Urinary bladder (tissue), 4 donors: ENCODE results near the gene CYP3A5. TPM values are rescaled to one million over a fixed set of nuclear protein-coding genes. Genes with fewer than 3 reads are reported as not detected.
"Not testable (repeated sequence)": the region's sequence is repeated elsewhere in the genome, so short reads cannot be mapped to it uniquely, and the experiment has no call there.

Experiments
- DNase-seq: peaks from one replicate; pipeline ENCODE4 v3.0.0-alpha.2; 2015; ENCODE audit errors: extremely low spot score
- H3K27ac ChIP-seq: one replicate; pipeline ENCODE4 v1.5.1; 2013; ENCODE audit warnings: low read depth, mild to moderate bottlenecking, moderate library complexity
- H3K36me3 ChIP-seq: one replicate; pipeline ENCODE4 v1.6.1; 2013; ENCODE audit warnings: mild to moderate bottlenecking, moderate library complexity; ENCODE audit not compliant: insufficient read depth
- H3K4me1 ChIP-seq: one replicate; pipeline ENCODE4 v1.6.1; 2013; ENCODE audit warnings: mild to moderate bottlenecking, moderate library complexity; ENCODE audit not compliant: insufficient read depth
- H3K4me3 ChIP-seq: one replicate; pipeline ENCODE4 v1.5.1; 2013; ENCODE audit warnings: low read depth, low read length
- WGBS: extraction: QIAGEN DNeasy Blood & Tissue Kit; methylation state at CpG from one replicate; pipeline ENCODE4 v1.1.7; 2013; 5-methylcytosine and 5-hydroxymethylcytosine counted together
- polyA plus RNA-seq: library from polyadenylated mRNA; stranded (reverse); fragments of 200-250 nt; gene quantifications from one replicate; pipeline ENCODE4 v1.2.3, GENCODE V29; 2013
- total RNA-seq: library from RNA; depleted of rRNA; stranded (reverse); fragments of >200 nt; gene quantifications from one replicate; pipeline ENCODE4 v1.2.3, GENCODE V29; 2014
- donor health status: healthy with polysubstance abuse.
- donor health status: healthy.

Gene CYP3A5
- total and polyA plus RNA-seq, 2 donors: 7.1 to 29.9 TPM

GRCh38 chr7:99694201-99694911 is 14.6 kb upstream of the CYP3A5 start:
- DNase-seq: no peak

GRCh38 chr7:99693427-99694200 is 13.8 kb upstream of the CYP3A5 start:
- WGBS: 40% methylated on average over 9 of the region's 9 CpGs
- Histone ChIP-seq H3K4me3 (no peak overlapping the region), H3K4me1 (no peaks in the 10 kb centered on the region), H3K27ac (no peak overlapping the region), H3K36me3 (no peaks in the 10 kb centered on the region)
- no peak for DNase-seq

More at GRCh38 chr7:99694201-99694911, 14.6 kb upstream of the CYP3A5 start:
- H3K36me3 ChIP-seq: no peaks in the 10 kb centered on the region
- H3K4me1 ChIP-seq: no peaks in the 10 kb centered on the region
- H3K27ac ChIP-seq: no peak overlapping the region
- no peak overlapping the region for H3K4me3 ChIP-seq
- 81% methylated on average over 5 of the region's 5 CpGs for WGBS

- Histone ChIP-seq H3K27ac (no peak overlapping the region), H3K36me3 (no peaks in the 10 kb centered on the region), H3K4me1 (no peaks in the 10 kb centered on the region), H3K4me3 (no peak overlapping the region)
- DNase-seq: no peak
- 38% methylated on average over 5 of the region's 5 CpGs for WGBS
These were observed 13.3 kb upstream of the CYP3A5 start for GRCh38 chr7:99693100-99693426.

- WGBS: 86% methylated on average over 6 of the region's 6 CpGs
These were observed 12.8 kb upstream of the CYP3A5 start for GRCh38 chr7:99692563-99692962.

GRCh38 chr7:99691658-99692057 is 11.9 kb upstream of the CYP3A5 start:
- not testable (repeated sequence) for H3K4me3 ChIP-seq, H3K36me3 ChIP-seq, DNase-seq, H3K27ac ChIP-seq, H3K4me1 ChIP-seq
- WGBS: 94% methylated on average over 1 of the region's 1 CpG

More at GRCh38 chr7:99692563-99692962, 12.8 kb upstream of the CYP3A5 start:
- H3K36me3 ChIP-seq, DNase-seq, H3K27ac ChIP-seq, H3K4me1 ChIP-seq, H3K4me3 ChIP-seq: not testable (repeated sequence)

- not testable (repeated sequence) for H3K4me1 ChIP-seq
These were observed 11.1 kb upstream of the CYP3A5 start for GRCh38 chr7:99690918-99691317.

GRCh38 chr7:99685871-99686608 is 6.2 kb upstream of the CYP3A5 start:
- WGBS: 88% methylated on average over 14 of the region's 14 CpGs
- H3K4me1 ChIP-seq, DNase-seq, H3K4me3 ChIP-seq, H3K36me3 ChIP-seq, H3K27ac ChIP-seq: not testable (repeated sequence)

More at GRCh38 chr7:99690918-99691317, 11.1 kb upstream of the CYP3A5 start:
- H3K36me3 ChIP-seq, DNase-seq, H3K4me3 ChIP-seq, H3K27ac ChIP-seq: not testable (repeated sequence)
- 99% methylated on average over 3 of the region's 4 CpGs for WGBS

- no peaks in the 10 kb centered on the region for H3K36me3 ChIP-seq
- no peak for DNase-seq
- no peaks in the 10 kb centered on the region for H3K4me1 ChIP-seq
- WGBS: 90% methylated on average over 9 of the region's 9 CpGs
- H3K27ac ChIP-seq: no peak overlapping the region
- H3K4me3 ChIP-seq: no peak overlapping the region
These were observed 5.4 kb upstream of the CYP3A5 start for GRCh38 chr7:99685129-99685758.

- Histone ChIP-seq H3K27ac (no peak overlapping the region), H3K4me1 (no peaks in the 10 kb centered on the region), H3K4me3 (peak overlapping the region; percentile 8), H3K36me3 (peaks cover 1% of the 10 kb centered on the region)
- no peak for DNase-seq
- whole genome bisulfite sequencing: 34% methylated on average over 4 of the region's 4 CpGs
These were observed 780 bp downstream of the CYP3A5 start for GRCh38 chr7:99679032-99679399.

- Histone ChIP-seq H3K4me1 (no peaks in the 10 kb centered on the region), H3K36me3 (peaks cover 4% of the 10 kb centered on the region)
- 93% methylated on average over 2 of the region's 2 CpGs for WGBS
These were observed 2.1 kb downstream of the CYP3A5 start for GRCh38 chr7:99677648-99678045.

GRCh38 chr7:99677013-99677647 is 2.7 kb downstream of the CYP3A5 start:
- WGBS: 72% methylated on average over 4 of the region's 4 CpGs
- H3K27ac ChIP-seq: no peak overlapping the region
- H3K4me3 ChIP-seq: no peak overlapping the region
- H3K36me3 ChIP-seq: peaks cover 6% of the 10 kb centered on the region
- H3K4me1 ChIP-seq: no peaks in the 10 kb centered on the region
- no peak for DNase-seq

More at GRCh38 chr7:99677648-99678045, 2.1 kb downstream of the CYP3A5 start:
- DNase-seq: no peak
- Histone ChIP-seq H3K27ac (no peak overlapping the region), H3K4me3 (no peak overlapping the region)

- no peaks in the 10 kb centered on the region for H3K4me1 ChIP-seq
- no peak for DNase-seq
- WGBS: 66% methylated on average over 2 of the region's 2 CpGs
- no peak overlapping the region for H3K4me3 ChIP-seq
- peaks cover 6% of the 10 kb centered on the region for H3K36me3 ChIP-seq
- no peak overlapping the region for H3K27ac ChIP-seq
These were observed 4.6 kb downstream of the CYP3A5 start for GRCh38 chr7:99674995-99675742.
